ENCODE results near the gene ANXA2.
"Not testable (repeated sequence)": the region's sequence is repeated elsewhere in the genome, so short reads cannot be mapped to it uniquely, and the experiment has no call there.

ANXA2 gene

GRCh38 chr15:60405399-60405798 is 7.6 kb upstream of the ANXA2 start:
- Histone ChIP-seq H3K9me3 (ENCODE audit: low read length) (no peaks in the 10 kb centered on the region), H3K27ac (ENCODE audit: low read depth, low read length, poor library complexity, severe bottlenecking) (no peak overlapping the region), H3K27me3 (ENCODE audit: insufficient read depth, low read length) (no peaks in the 10 kb centered on the region), H3K9ac (ENCODE audit: low read length) (no peak overlapping the region), H3K4me3 (ENCODE audit: low read depth, low read length, poor library complexity, severe bottlenecking) (no peak overlapping the region), H3K36me3 (ENCODE audit: insufficient read depth, low read length) (no peaks in the 10 kb centered on the region), H3K79me2 (ENCODE audit: insufficient read depth, low read length) (no peaks in the 10 kb centered on the region), H2AFZ (ENCODE audit: low read length) (no peak overlapping the region), H3K4me2 (ENCODE audit: low read length) (no peak overlapping the region), H3K4me1 (ENCODE audit: insufficient read depth, low read length, severe bottlenecking) (no peaks in the 10 kb centered on the region), H3K9me2 (ENCODE audit: low read depth, low read length) (no peaks in the 10 kb centered on the region), H4K20me1 (ENCODE audit: insufficient read depth, low read length) (no peaks in the 10 kb centered on the region), H3F3A (ENCODE audit: insufficient read depth, low read length) (no peaks in the 10 kb centered on the region)
- TF ChIP-seq CTCF (IDR thresholded peaks at IDR 0.05; ENCODE audit: low read length) (no peak), EZH2 (IDR thresholded peaks at IDR 0.05; ENCODE audit: borderline replicate concordance, low read length) (no peak)

GRCh38 chr15:60404351-60404750 is 6.6 kb upstream of the ANXA2 start:
- not testable (repeated sequence) for H3K9ac ChIP-seq (ENCODE audit: low read length); H3K4me3 ChIP-seq (ENCODE audit: low read depth, low read length, poor library complexity, severe bottlenecking); H3F3A ChIP-seq (ENCODE audit: insufficient read depth, low read length); H3K4me2 ChIP-seq (ENCODE audit: low read length); H3K4me1 ChIP-seq (ENCODE audit: insufficient read depth, low read length, severe bottlenecking); H3K9me2 ChIP-seq (ENCODE audit: low read depth, low read length); H3K79me2 ChIP-seq (ENCODE audit: insufficient read depth, low read length); H2AFZ ChIP-seq (ENCODE audit: low read length); H4K20me1 ChIP-seq (ENCODE audit: insufficient read depth, low read length); H3K27ac ChIP-seq (ENCODE audit: low read depth, low read length, poor library complexity, severe bottlenecking); H3K9me3 ChIP-seq (ENCODE audit: low read length); H3K27me3 ChIP-seq (ENCODE audit: insufficient read depth, low read length); H3K36me3 ChIP-seq (ENCODE audit: insufficient read depth, low read length)

- Histone ChIP-seq H3K36me3 (ENCODE audit: insufficient read depth, low read length) (no peaks in the 10 kb centered on the region), H3K79me2 (ENCODE audit: insufficient read depth, low read length) (no peaks in the 10 kb centered on the region), H3K4me3 (ENCODE audit: low read depth, low read length, poor library complexity, severe bottlenecking) (no peak overlapping the region), H3K9me3 (ENCODE audit: low read length) (no peaks in the 10 kb centered on the region), H3K4me1 (ENCODE audit: insufficient read depth, low read length, severe bottlenecking) (peaks cover 17% of the 10 kb centered on the region), H4K20me1 (ENCODE audit: insufficient read depth, low read length) (no peaks in the 10 kb centered on the region), H2AFZ (ENCODE audit: low read length) (no peak overlapping the region), H3K9me2 (ENCODE audit: low read depth, low read length) (no peaks in the 10 kb centered on the region), H3F3A (ENCODE audit: insufficient read depth, low read length) (no peaks in the 10 kb centered on the region), H3K27me3 (ENCODE audit: insufficient read depth, low read length) (no peaks in the 10 kb centered on the region), H3K27ac (ENCODE audit: low read depth, low read length, poor library complexity, severe bottlenecking) (no peak overlapping the region), H3K4me2 (ENCODE audit: low read length) (no peak overlapping the region), H3K9ac (ENCODE audit: low read length) (no peak overlapping the region)
- no peak for TF ChIP-seq EZH2 (IDR thresholded peaks at IDR 0.05; ENCODE audit: borderline replicate concordance, low read length)
Observed at GRCh38 chr15:60400944-60401343, 3.2 kb upstream of the ANXA2 start.

- Histone ChIP-seq H2AFZ (ENCODE audit: low read length) (no peak overlapping the region), H4K20me1 (ENCODE audit: insufficient read depth, low read length) (no peaks in the 10 kb centered on the region), H3K27ac (ENCODE audit: low read depth, low read length, poor library complexity, severe bottlenecking) (no peak overlapping the region), H3K27me3 (ENCODE audit: insufficient read depth, low read length) (no peaks in the 10 kb centered on the region), H3K36me3 (ENCODE audit: insufficient read depth, low read length) (no peaks in the 10 kb centered on the region), H3F3A (ENCODE audit: insufficient read depth, low read length) (no peaks in the 10 kb centered on the region), H3K79me2 (ENCODE audit: insufficient read depth, low read length) (no peaks in the 10 kb centered on the region), H3K9ac (ENCODE audit: low read length) (no peak overlapping the region), H3K4me1 (ENCODE audit: insufficient read depth, low read length, severe bottlenecking) (peaks cover 17% of the 10 kb centered on the region), H3K9me3 (ENCODE audit: low read length) (no peaks in the 10 kb centered on the region), H3K9me2 (ENCODE audit: low read depth, low read length) (no peaks in the 10 kb centered on the region), H3K4me2 (ENCODE audit: low read length) (no peak overlapping the region), H3K4me3 (ENCODE audit: low read depth, low read length, poor library complexity, severe bottlenecking) (no peak overlapping the region)
- TF ChIP-seq EZH2 (IDR thresholded peaks at IDR 0.05; ENCODE audit: borderline replicate concordance, low read length) (no peak), CTCF (IDR thresholded peaks at IDR 0.05; ENCODE audit: low read length) (no peak)
Observed at GRCh38 chr15:60399931-60400330, 2.1 kb upstream of the ANXA2 start.

Data from OCI-LY1 (cell line).